Lower leg skin (tissue), 4 donors: Measurements from ENCODE around the gene HS6ST3. TPM values are rescaled to one million over a fixed set of nuclear protein-coding genes. Genes with fewer than 3 reads are reported as not detected.

Experiments
- DNase-seq, 2 donors: peaks; one replicate each; pipeline ENCODE4 v3.0.0-alpha.2; 2019; ENCODE audit warnings: low spot score in 2 of 2
- H3K4me3 ChIP-seq: fragments of 200-600 bp; sonication (generic); 2 replicates; pipeline ENCODE4 v1.5.1; 2017; ENCODE audit warnings: mild to moderate bottlenecking, low read depth; ENCODE audit not compliant: poor library complexity, severe bottlenecking
- CTCF ChIP-seq, 3 donors: fragments of 450-650 bp; IDR thresholded peaks; one replicate each; pipeline ENCODE4 v1.5.1; 2016; ENCODE audit warnings: antibody characterized with exemption in 3 of 3, mild to moderate bottlenecking in 3 of 3, moderate library complexity in 2 of 3
- POLR2A ChIP-seq, 2 donors: fragments of 450-650 bp; IDR thresholded peaks; one replicate each; pipeline ENCODE4 v1.6.1; 2016 to 2017; ENCODE audit warnings: antibody characterized with exemption in 2 of 2, mild to moderate bottlenecking in 1 of 2, moderate library complexity in 1 of 2
- WGBS, 2 donors: methylation state at CpG; one replicate each; pipeline ENCODE4 v1.1.5; 2018; 5-methylcytosine and 5-hydroxymethylcytosine counted together
- intact Hi-C: fragments of 100-400 bp; cut with DNase I; formaldehyde crosslinking; loops from one replicate; pipeline ENCODE4 v1.15.0; 2023; ENCODE audit warnings: low total_unique reads
- total RNA-seq, 4 donors: library from RNA; depleted of rRNA; stranded (reverse); fragments of >200 nt; gene quantifications; one replicate each; pipeline ENCODE4 v1.1.0, GENCODE V29; 2016

The HS6ST3 gene
- total RNA-seq, 4 donors from 2014 or later = 0.72 to 1.5 (median 0.87) TPM

GRCh38 chr13:96542986-96543385, 453.1 kb downstream of the HS6ST3 start:
- no peak overlapping the region for H3K4me3 ChIP-seq
- WGBS, 2 donors = 60 to 73% methylated on average over 2 of the region's 2 CpGs
- no peak for DNase-seq
- intact Hi-C loops = no loop called here
- TF ChIP-seq POLR2A (IDR thresholded peaks at IDR 0.05) (no peak), CTCF (IDR thresholded peaks at IDR 0.05) (no peak)

- no peak overlapping the region for H3K4me3 ChIP-seq
- 84 to 88% methylated on average over 2 of the region's 2 CpGs for WGBS, 2 donors
- intact Hi-C loops = no loop called here
- TF ChIP-seq POLR2A (IDR thresholded peaks at IDR 0.05) (no peak), CTCF (IDR thresholded peaks at IDR 0.05) (no peak)
- DNase-seq = no peak
These were observed 455.1 kb downstream of the HS6ST3 start for GRCh38 chr13:96544957-96545356.

- intact Hi-C loops = no loop called here
- WGBS, 2 donors = 66 to 73% methylated on average over 3 of the region's 3 CpGs
- no peak overlapping the region for H3K4me3 ChIP-seq
- no peak for DNase-seq
- TF ChIP-seq CTCF (IDR thresholded peaks at IDR 0.05) (no peak), POLR2A (IDR thresholded peaks at IDR 0.05) (no peak)
These were observed 456.6 kb downstream of the HS6ST3 start for GRCh38 chr13:96546463-96546862.

- 48% methylated on average over 5 of the region's 5 CpGs for WGBS, 2 donors
- H3K4me3 ChIP-seq = no peak overlapping the region
- TF ChIP-seq POLR2A (IDR thresholded peaks at IDR 0.05) (no peak), CTCF (IDR thresholded peaks at IDR 0.05) (no peak)
- intact Hi-C loops = no loop called here
- no peak for DNase-seq
These were observed 461.6 kb downstream of the HS6ST3 start for GRCh38 chr13:96551546-96551945.

- intact Hi-C loops = no loop called here
- WGBS, 2 donors = 81 to 100% methylated on average over 2 of the region's 2 CpGs
- DNase-seq = no peak
- no peak overlapping the region for H3K4me3 ChIP-seq
- TF ChIP-seq CTCF (IDR thresholded peaks at IDR 0.05) = no peak
- no peak for TF ChIP-seq POLR2A (IDR thresholded peaks at IDR 0.05)
These were observed 462.7 kb downstream of the HS6ST3 start for GRCh38 chr13:96552559-96552958.

GRCh38 chr13:96553796-96554195, 463.9 kb downstream of the HS6ST3 start:
- TF ChIP-seq POLR2A (IDR thresholded peaks at IDR 0.05) = no peak
- no peak for TF ChIP-seq CTCF (IDR thresholded peaks at IDR 0.05)
- 74 to 90% methylated on average over 7 of the region's 7 CpGs for WGBS, 2 donors
- DNase-seq = no peak
- no peak overlapping the region for H3K4me3 ChIP-seq
- intact Hi-C loops = no loop called here
